Lung (tissue), 12 donors: ENCODE data around the gene UQCRHL. TPM values are rescaled to one million over a fixed set of nuclear protein-coding genes. Genes with fewer than 3 reads are reported as not detected.
A peak's percentile ranks its signal among the peaks of the same experiment; 100 is the strongest.
"Not testable (repeated sequence)": the region's sequence is repeated elsewhere in the genome, so short reads cannot be mapped to it uniquely, and the experiment has no call there.

Experiments
- ATAC-seq: fragments of 200-7000 bp; cut with Tn5 transposase; one replicate; pipeline ENCODE4 v1.9.1; 2020; ENCODE audit warnings: moderate number of reproducible peaks; ENCODE audit not compliant: insufficient read depth, low FRiP score
- DNase-seq, 3 donors: peaks; one replicate each; pipeline ENCODE4 v3.0.0-alpha.2; 2013 to 2017
- H3K27ac ChIP-seq, 2 donors: one replicate each; pipeline ENCODE4 v1.5.1; 2013; ENCODE audit warnings: mild to moderate bottlenecking in 2 of 2, moderate library complexity in 2 of 2, control low read depth in 1 of 2, inconsistent platforms in 1 of 2, low read depth in 1 of 2, low read length in 1 of 2
- H3K27me3 ChIP-seq, 3 donors: one replicate each; pipeline ENCODE4 v1.5.1; 2013; ENCODE audit warnings: low read length in 2 of 3; ENCODE audit not compliant: control insufficient read depth in 3 of 3, insufficient read depth in 3 of 3
- H3K36me3 ChIP-seq, 4 donors: one replicate each; pipeline ENCODE4 v1.5.1; 2013; ENCODE audit warnings: low read length in 4 of 4, mild to moderate bottlenecking in 1 of 4, moderate library complexity in 1 of 4; ENCODE audit not compliant: control insufficient read depth in 4 of 4, insufficient read depth in 4 of 4
- H3K4me1 ChIP-seq, 5 donors: one replicate each; pipeline ENCODE4 v1.5.1; 2013; ENCODE audit warnings: low read length in 5 of 5, mild to moderate bottlenecking in 2 of 5, moderate library complexity in 1 of 5; ENCODE audit not compliant: control insufficient read depth in 5 of 5, insufficient read depth in 5 of 5
- H3K4me3 ChIP-seq: one replicate; pipeline ENCODE4 v1.5.1; 2013; ENCODE audit warnings: mild to moderate bottlenecking, control low read depth, moderate library complexity
- H3K9ac ChIP-seq, 2 donors: one replicate each; pipeline ENCODE4 v1.5.1; 2013; ENCODE audit warnings: low read length in 2 of 2, control low read depth in 1 of 2; ENCODE audit not compliant: insufficient read depth in 1 of 2
- H3K9me3 ChIP-seq, 4 donors: one replicate each; pipeline ENCODE4 v1.5.1; 2013; ENCODE audit warnings: low read length in 3 of 4, mild to moderate bottlenecking in 1 of 4, moderate library complexity in 1 of 4; ENCODE audit not compliant: control insufficient read depth in 4 of 4, insufficient read depth in 3 of 4
- WGBS, 2 donors: extraction: QIAGEN DNeasy Blood & Tissue Kit; methylation state at CpG; one replicate each; pipeline ENCODE4 v1.1.7; 2013; 5-methylcytosine and 5-hydroxymethylcytosine counted together
- polyA plus RNA-seq, 2 donors: library from polyadenylated mRNA; stranded (reverse); fragments of 200-250 nt; gene quantifications; one replicate each; pipeline ENCODE4 v1.2.1, GENCODE V29; 2013
- total RNA-seq, 2 donors: library from RNA; depleted of rRNA in 1 of 2; stranded (reverse); fragments of >200 nt in 1 of 2; gene quantifications; one replicate each; pipeline ENCODE4 v1.2.1, GENCODE V29; 2014 to 2021
- TF ChIP-seq, protein P1 (sequence below): IDR thresholded peaks from 2 replicates; pipeline ENCODE4 v1.5.1; 2012; ENCODE audit warnings: mild to moderate bottlenecking; ENCODE audit errors: control extremely low read depth, extremely low read depth
- donor health status: control.
- donor health status: control.
- donor health status: Bipolar disorder and iron deficiency.
- donor health status: healthy.
- donor health status: DM: yes; HTN: yes; CAD: no.

UQCRHL gene
- total and polyA plus RNA-seq, 4 donors: 1.1 to 4.6 (median 1.7) TPM

- no peaks in the 10 kb centered on the region for H3K36me3 ChIP-seq
- peaks cover 0 to 8% (median 2%) of the 10 kb centered on the region in 5 donors for H3K4me1 ChIP-seq
- H3K27me3 ChIP-seq: no peaks in the 10 kb centered on the region
- H3K4me3 ChIP-seq: no peak overlapping the region
- TF ChIP-seq, protein P1, sequence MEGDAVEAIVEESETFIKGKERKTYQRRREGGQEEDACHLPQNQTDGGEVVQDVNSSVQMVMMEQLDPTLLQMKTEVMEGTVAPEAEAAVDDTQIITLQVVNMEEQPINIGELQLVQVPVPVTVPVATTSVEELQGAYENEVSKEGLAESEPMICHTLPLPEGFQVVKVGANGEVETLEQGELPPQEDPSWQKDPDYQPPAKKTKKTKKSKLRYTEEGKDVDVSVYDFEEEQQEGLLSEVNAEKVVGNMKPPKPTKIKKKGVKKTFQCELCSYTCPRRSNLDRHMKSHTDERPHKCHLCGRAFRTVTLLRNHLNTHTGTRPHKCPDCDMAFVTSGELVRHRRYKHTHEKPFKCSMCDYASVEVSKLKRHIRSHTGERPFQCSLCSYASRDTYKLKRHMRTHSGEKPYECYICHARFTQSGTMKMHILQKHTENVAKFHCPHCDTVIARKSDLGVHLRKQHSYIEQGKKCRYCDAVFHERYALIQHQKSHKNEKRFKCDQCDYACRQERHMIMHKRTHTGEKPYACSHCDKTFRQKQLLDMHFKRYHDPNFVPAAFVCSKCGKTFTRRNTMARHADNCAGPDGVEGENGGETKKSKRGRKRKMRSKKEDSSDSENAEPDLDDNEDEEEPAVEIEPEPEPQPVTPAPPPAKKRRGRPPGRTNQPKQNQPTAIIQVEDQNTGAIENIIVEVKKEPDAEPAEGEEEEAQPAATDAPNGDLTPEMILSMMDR: no peak
- no peak overlapping the region for H3K9ac ChIP-seq
- DNase-seq: no peak
- ATAC-seq: no peak
- 95% methylated on average over 4 of the region's 4 CpGs for WGBS, 2 donors
- H3K27ac ChIP-seq: no peak overlapping the region
- H3K9me3 ChIP-seq: no peaks in the 10 kb centered on the region
Observed at GRCh38 chr1:15838721-15839120, 31.3 kb upstream of the UQCRHL start.

DNA sequence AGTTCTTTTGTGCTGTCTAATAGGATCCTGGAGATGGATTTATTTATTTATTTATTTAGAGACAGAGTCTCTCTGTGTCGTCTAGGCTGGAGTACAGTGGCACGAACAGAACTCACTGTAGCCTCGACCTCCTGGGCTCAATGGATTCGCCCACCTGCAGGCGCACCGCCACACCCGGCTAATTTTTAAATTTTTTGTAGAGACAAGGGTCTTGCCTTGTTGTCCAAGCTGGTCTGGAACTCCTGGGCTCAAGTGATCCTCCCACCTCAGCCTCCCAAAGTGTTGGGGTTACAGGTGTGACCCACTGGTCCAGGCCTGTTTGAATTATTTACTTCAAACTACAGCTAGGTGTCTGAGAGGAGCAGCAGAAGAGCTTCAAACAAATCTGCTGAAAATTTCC, 30.5 kb upstream of the UQCRHL start:
- Histone ChIP-seq H3K4me1 (peaks cover 0 to 12% (median 4%) of the 10 kb centered on the region in 5 donors), H3K9ac (no peak overlapping the region), H3K36me3 (no peaks in the 10 kb centered on the region), H3K9me3 (no peaks in the 10 kb centered on the region), H3K4me3 (no peak overlapping the region), H3K27ac (peak overlapping the region in 1 of 2 donors; percentile 23), H3K27me3 (no peaks in the 10 kb centered on the region)
- ATAC-seq (no peak), DNase-seq (no peak)
- TF ChIP-seq, protein P1: no peak
- 86 to 88% methylated on average over 7 of the region's 7 CpGs for WGBS, 2 donors

- H3K4me1 ChIP-seq: peaks cover 0 to 14% (median 4%) of the 10 kb centered on the region in 5 donors
- no peak overlapping the region for H3K9ac ChIP-seq
- H3K27me3 ChIP-seq: no peaks in the 10 kb centered on the region
- H3K9me3 ChIP-seq: no peaks in the 10 kb centered on the region
- peak overlapping the region; percentile 32 for H3K4me3 ChIP-seq
- no peak for ATAC-seq
- H3K36me3 ChIP-seq: no peaks in the 10 kb centered on the region
- 18 to 40% methylated on average over 62 of the region's 62 CpGs for WGBS, 2 donors
- TF ChIP-seq, protein P1: no peak
- DNase-seq: peak; percentile 18 to 31 (median 22)
- peak overlapping the region; percentile 91 to 99 for H3K27ac ChIP-seq
Observed at GRCh38 chr1:15836772-15837669, 29.6 kb upstream of the UQCRHL start.

GRCh38 chr1:15836511-15836771, 29.0 kb upstream of the UQCRHL start:
- ATAC-seq, H3K9me3 ChIP-seq, H3K36me3 ChIP-seq, H3K4me3 ChIP-seq, DNase-seq, H3K27me3 ChIP-seq: not testable (repeated sequence)
- Histone ChIP-seq H3K4me1 (peaks cover 0 to 14% (median 4%) of the 10 kb centered on the region in 5 donors), H3K27ac (peak overlapping the region; percentile 91 to 99), H3K9ac (peak overlapping the region in 1 of 2 donors; percentile 90)
- 77 to 82% methylated on average over 14 of the region's 14 CpGs for WGBS, 2 donors
